SKM-1 (cell line): ENCODE measurements around the gene RPL29.
A peak's percentile ranks its signal among the peaks of the same experiment; 100 is the strongest.
"Not testable (repeated sequence)": the region's sequence is repeated elsewhere in the genome, so short reads cannot be mapped to it uniquely, and the experiment has no call there.

ENCODE experiments used
- DNase-seq: peaks from one replicate; lab custom pipeline; 2025; ENCODE audit not compliant: unreplicated experiment; lab: John Stamatoyannopoulos, UW

The RPL29 gene

GRCh38 chr3:51995346-51996163, at the start of gene RPL29:
RPL29 (minus strand) TSS chr3:51995895; CDS start chr3:51995461, 434 bp downstream.
- DNase-seq = peak; percentile 96

DNA sequence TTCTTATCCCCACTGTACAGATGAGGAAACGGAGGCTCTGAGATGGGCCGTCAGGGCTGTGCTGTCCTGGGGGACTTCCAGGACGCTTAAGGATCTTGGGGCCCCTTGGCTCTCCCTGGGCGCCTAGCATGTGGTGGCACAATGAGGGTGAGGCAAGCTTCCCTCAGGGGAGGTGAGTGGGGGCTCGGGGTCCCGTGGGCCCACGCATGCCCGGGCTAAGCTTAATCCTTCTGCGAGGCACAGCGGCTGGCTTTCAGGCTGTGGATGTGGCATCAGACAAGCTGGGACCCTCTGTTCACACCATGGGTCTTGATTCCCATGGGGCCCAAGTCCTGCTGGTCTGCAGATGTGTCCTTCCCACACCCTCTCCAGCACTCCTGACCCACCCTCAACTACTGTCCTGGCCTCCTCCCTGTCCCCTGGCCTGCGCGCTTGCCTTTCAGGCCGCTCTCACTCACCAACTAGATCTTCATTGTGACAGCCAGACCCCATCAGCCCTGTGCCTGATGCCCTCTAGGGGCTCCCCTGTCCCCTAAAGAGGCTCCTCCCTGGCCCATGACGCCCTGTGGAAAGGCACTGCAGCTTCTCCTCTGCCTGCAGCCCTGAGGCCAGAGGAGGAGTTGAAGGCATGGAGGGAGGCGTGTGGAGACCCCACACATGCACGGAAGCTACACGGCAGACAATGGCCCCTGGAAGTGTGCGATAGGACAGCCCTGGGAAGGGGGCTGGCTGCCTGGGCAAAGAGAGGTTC, 49.3 kb upstream of the RPL29 start:
- no peak for DNase-seq

- DNase-seq = no peak
Observed at GRCh38 chr3:52043750-52044149, 48.1 kb upstream of the RPL29 start.

GRCh38 chr3:52043039-52043438, 47.3 kb upstream of the RPL29 start:
- DNase-seq = not testable (repeated sequence)

GRCh38 chr3:52041118-52041731, 45.5 kb upstream of the RPL29 start:
- DNase-seq = no peak

GRCh38 chr3:52040600-52040999, 44.9 kb upstream of the RPL29 start:
- DNase-seq = no peak

DNA sequence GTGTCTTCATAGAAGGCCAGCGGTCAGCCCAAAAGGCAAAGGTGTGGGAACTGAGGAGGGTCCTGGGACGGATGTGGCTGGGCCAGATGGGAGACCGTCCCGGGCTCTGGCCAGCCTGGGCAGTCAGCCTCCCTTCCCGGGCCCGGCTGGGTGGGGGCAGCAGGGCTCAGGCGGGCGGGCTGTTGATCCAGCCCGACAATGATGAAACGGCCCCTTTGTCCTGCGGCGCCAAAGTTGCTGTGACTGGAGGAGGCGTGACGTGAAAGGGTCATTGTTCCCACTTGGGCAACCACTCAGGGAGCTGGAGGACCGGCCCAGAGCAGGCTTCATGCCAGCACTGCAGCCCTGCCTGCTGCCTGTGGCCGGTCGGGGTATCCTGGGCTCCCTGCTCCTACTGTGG, 44.2 kb upstream of the RPL29 start:
- no peak for DNase-seq

GRCh38 chr3:52039426-52039825, 43.7 kb upstream of the RPL29 start:
- no peak for DNase-seq

GRCh38 chr3:52038227-52038626, 42.5 kb upstream of the RPL29 start:
- DNase-seq = no peak

GRCh38 chr3:52037291-52037690, 41.6 kb upstream of the RPL29 start:
- no peak for DNase-seq

- no peak for DNase-seq
Observed at GRCh38 chr3:52036829-52037228, 41.1 kb upstream of the RPL29 start.

DNA sequence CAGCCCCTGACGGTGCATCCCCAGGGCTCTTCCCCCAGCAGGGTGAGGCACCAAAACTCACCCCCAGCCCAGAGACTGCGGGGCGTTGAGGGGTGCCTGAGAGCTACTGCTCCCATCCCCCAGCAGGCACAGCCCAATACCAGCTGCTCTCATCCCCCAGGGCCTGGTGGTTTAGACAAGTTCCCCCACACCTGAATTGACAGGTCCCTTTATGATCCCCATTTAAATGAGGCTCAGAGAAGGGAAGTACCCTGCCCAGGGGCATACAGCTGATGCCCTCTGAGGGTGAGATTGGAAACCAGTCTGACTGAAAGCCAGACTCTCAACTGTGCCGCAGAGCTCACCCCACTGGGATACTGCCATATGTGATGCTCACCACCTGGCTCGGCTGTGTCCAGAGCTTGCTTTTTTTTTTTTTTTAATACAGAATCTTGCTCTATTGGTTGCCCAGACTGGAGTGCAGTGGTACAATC, 40.6 kb upstream of the RPL29 start:
- no peak for DNase-seq

- DNase-seq = no peak
Observed at GRCh38 chr3:52034651-52035050, 39.0 kb upstream of the RPL29 start.

- DNase-seq = no peak
Observed at GRCh38 chr3:52034212-52034611, 38.5 kb upstream of the RPL29 start.

GRCh38 chr3:52033748-52034147, 38.1 kb upstream of the RPL29 start:
- not testable (repeated sequence) for DNase-seq

GRCh38 chr3:52032702-52033408, 37.2 kb upstream of the RPL29 start:
- DNase-seq = no peak

DNA sequence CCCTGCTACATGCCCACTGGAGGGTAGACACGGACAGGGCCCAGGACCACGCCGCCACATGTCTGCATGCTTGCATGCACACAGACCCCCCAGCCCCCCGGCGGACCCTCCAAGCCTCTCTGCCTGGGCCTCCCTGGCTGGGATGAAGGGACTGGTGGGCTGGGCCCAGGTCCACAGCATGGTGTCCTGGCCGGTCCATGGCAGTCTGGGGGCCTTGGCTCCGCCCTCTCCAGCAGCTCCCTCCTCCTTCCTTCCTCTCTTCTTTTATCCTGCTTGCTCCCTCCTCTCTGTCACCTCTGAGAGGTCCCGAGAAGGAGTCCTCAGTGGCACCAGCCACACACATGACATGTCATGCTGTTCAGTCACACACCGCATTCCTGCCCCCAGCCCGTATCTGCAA, 36.2 kb upstream of the RPL29 start:
- DNase-seq = no peak

DNA sequence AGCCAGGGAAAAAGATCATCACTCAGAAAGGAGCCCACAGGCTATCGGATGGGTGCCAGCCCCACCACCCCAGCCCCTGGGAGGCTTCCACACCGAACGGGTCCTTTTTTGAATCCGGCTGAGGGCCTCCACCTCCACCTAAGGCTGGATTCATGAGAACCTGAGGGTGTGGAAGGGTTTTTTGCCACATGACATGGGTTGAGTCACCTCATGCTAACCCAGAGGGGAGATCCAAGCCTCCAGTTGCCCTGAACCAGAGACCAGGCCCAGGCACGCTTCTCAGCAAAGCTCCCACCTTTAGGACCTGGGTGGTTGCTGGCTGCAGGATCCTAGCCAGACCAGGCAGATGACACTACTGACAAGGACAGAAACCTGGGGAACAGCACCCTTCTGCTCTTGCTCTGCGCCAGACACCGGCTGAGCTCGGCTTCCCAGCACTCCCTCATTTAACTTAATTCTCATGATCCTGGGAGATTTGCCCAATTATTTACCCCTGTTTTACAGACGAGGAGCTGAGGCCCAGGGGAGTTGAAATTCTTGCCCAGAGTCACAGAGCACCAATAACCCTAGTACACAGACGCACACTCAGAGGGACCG, 35.1 kb upstream of the RPL29 start:
- no peak for DNase-seq

- no peak for DNase-seq
Observed at GRCh38 chr3:52029535-52029934, 33.8 kb upstream of the RPL29 start.

- no peak for DNase-seq
Observed at GRCh38 chr3:52029053-52029452, 33.4 kb upstream of the RPL29 start.

GRCh38 chr3:52028572-52028971, 32.9 kb upstream of the RPL29 start:
- DNase-seq = no peak
